Stimulated activated CD8-positive, alpha-beta memory T cell treated with anti-CD3 and anti-CD28 coated beads, Interleukin-12 subunit alpha, Interleukin-12 subunit beta, amount 100 ng/mL, for 1 hour (primary cell): ENCODE results near the gene VPREB3.

Source experiments
- DNase-seq: peaks from one replicate; pipeline ENCODE4 v3.0.0-alpha.2; 2020; ENCODE audit warnings: low read depth

VPREB3 gene

DNA sequence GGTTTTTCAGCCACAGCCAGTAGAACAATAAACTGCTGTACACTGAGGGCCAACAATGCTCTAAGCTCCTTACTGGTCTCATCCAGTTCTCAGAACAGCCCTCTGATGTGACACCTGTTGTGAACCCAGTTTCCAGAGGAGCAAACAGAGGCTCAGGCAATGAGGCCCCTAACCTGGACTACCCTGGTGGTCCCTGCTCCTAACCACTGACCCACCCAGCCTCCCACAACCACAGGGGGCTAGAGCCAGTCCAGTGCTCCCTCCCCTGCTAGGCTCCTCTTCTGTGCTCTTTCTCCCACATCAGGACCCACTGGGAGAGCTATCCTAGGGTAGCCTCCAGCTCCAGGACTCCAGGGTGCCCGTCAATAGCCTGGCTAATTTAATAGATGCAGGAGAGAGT is 28.5 kb upstream of the VPREB3 start:
- no peak for DNase-seq

DNA sequence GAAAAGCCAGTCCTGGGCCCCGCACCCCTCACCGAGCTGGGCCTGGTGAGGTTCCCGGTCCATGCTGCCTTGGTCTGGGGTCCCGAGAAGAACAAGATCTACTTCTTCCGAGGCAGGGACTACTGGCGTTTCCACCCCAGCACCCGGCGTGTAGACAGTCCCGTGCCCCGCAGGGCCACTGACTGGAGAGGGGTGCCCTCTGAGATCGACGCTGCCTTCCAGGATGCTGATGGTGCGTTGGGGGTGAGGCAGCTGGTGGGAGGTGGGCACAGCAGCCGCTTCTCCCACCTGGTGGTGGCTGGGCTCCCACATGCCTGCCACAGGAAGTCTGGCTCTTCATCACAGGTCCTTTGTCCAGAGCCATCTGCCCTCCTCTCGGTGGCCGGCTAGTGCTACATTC is 28.0 kb upstream of the VPREB3 start:
- no peak for DNase-seq

DNA sequence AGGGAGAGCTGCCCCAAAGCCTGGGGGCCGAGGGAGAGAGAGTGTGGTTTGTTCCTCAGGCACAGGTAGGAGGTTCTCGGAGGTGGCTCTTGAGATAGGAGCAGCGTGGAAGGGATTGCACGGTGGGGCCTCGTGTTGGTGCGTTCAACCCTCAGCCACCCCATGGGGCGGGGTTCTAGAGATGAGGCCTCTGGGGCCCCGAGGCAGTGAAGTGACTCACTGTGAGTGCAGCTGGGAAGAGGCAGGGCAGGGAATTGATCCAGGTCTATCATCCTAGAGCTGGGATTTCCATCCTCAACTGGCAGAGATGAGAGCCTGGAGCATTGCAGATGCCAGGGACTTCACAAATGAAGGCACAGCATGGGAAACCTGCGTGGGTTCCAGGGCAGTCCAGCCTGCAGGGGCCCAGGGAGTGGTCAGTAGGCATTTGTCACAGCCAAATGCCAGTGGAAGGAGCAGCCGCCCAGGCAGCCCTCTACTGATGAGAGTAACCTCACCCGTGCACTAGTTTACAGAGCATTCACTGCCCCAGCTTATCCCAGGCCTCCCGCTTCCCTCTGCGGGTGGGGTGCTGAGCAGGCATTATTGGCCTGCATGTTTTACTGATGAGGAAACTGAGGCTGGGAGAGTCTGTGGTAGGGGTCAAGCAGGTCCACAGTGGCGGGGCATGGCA is 27.4 kb upstream of the VPREB3 start:
- DNase-seq: no peak

DNA sequence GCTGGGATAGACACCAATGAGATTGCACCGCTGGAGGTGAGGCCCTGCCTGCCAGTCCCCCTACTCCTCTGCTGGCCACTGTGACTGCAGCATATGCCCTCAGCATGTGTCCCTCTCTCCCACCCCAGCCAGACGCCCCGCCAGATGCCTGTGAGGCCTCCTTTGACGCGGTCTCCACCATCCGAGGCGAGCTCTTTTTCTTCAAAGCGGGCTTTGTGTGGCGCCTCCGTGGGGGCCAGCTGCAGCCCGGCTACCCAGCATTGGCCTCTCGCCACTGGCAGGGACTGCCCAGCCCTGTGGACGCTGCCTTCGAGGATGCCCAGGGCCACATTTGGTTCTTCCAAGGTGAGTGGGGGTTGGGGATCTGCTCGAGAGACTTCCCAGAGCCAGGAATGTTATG is 26.8 kb upstream of the VPREB3 start:
- DNase-seq: no peak

GRCh38 chr22:23780146-23780748 is 26.0 kb upstream of the VPREB3 start:
- DNase-seq: no peak

- DNase-seq: no peak
Observed at GRCh38 chr22:23779731-23780130, 25.5 kb upstream of the VPREB3 start.

DNA sequence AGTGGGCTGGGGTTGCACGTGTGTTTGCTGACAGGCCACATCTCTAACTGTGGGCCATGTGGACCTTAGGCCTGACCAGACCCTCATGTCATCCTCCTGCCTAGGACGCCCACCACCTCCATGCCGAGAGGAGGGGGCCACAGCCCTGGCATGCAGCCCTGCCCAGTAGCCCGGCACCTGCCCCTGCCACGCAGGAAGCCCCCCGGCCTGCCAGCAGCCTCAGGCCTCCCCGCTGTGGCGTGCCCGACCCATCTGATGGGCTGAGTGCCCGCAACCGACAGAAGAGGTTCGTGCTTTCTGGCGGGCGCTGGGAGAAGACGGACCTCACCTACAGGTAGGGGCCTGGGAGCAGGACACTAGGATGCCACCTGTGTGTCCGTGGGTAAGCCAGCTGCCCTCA is 24.9 kb upstream of the VPREB3 start:
- no peak for DNase-seq

DNA sequence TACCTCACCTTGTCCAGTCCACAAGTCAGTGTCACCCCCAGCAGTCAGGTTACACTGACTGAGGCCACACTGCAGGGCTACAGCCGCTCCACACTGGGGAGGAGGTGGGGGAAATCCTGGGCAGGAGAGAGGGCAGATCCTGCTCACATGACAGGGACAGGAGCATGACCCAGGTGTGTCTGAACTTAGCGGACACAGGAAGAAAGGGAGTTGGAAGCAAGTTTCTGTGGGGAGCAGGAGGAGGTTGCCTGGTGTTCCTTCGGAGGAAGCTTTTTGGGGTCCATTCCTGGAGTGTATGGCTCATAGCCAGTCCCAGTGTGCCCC is 24.3 kb upstream of the VPREB3 start:
- DNase-seq: no peak

GRCh38 chr22:23777776-23778576 is 23.8 kb upstream of the VPREB3 start:
- DNase-seq: no peak

DNA sequence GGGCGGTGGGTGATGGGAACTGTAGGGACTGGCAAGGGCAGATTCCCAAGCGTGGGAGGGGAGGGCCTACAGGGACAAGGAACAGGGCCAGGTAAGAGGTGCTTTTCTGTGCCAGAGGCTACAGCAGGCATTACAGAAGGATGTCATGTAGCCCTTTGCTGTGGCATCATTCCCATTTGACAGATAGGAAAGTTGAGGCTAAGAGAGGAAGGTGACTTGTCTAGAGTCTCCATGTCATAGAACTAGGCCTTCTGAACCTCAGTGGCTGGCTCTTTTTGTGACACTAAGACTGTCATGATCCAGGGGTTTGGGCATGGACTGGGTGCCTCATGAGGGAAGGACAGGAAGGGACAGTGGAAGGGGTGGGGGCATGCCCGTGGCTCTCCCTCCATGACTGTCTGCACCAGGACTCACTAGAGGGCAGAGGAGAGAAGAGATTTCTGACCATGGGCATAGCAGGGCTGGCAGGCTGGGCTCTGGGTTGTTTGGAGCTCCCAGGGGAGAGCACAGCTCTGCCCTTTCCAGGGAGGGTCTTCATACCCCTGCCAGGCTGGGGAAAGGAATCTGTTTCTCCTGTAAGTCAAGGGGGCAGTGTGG is 21.7 kb upstream of the VPREB3 start:
- DNase-seq: no peak

DNA sequence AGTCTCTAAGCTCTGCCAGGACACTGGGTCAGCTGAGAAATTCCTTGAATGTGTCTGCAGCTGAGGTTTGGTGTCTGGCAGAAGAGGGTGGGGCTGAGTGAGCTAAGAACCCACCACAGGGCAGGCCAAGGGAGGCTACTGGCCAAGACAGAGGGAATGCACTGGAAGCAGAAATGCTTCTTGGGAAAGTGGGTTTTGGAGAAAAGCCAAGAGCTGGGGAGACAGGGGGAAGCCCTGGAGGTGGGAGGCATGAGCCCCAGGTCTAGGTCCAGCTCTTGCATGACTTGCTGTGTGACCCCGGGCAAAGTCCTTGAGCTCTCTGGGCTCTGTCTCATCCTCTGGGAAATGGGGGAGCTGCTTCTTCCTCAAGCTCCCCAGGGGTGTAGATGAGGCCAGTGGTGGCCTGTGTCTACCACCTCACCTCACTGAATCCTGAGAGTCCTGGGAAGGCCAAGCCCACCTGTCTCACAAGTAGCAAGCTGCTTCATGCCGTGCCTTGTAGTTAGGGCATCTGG is 20.8 kb upstream of the VPREB3 start:
- DNase-seq: no peak

GRCh38 chr22:23774114-23774921 is 20.1 kb upstream of the VPREB3 start:
- DNase-seq: no peak

- DNase-seq: no peak
Observed at GRCh38 chr22:23773483-23774113, 19.4 kb upstream of the VPREB3 start.

GRCh38 chr22:23772649-23773473 is 18.6 kb upstream of the VPREB3 start, which contains the start of gene MMP11:
TSS of gene MMP11 (plus strand) at chr22:23772849. CDS start at chr22:23772871, 22 bp downstream.
- no peak for DNase-seq

DNA sequence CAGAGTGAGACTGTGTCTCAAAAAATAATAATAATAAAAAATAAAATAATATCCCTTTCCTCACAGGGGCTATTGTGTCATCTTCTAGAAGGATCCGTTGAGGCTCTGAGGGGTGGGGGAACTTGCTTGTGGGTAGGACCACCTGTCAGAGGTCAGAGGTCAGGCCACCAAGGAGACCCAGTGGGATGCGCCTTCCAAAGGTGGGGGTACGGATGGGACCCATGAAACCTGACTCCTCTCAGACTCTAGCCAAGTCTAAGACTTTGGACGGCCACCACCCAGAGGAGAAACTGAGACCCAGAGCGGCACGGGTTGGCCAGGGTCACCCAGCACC is 18.1 kb upstream of the VPREB3 start:
- no peak for DNase-seq

GRCh38 chr22:23769321-23769965 is 15.2 kb upstream of the VPREB3 start:
- no peak for DNase-seq

- DNase-seq: peak; percentile 59
Observed at GRCh38 chr22:23767673-23768548, 13.7 kb upstream of the VPREB3 start, which contains the start of gene CHCHD10. TSS of gene CHCHD10 (minus strand) at chr22:23767972. CDS start at chr22:23767874, 98 bp downstream.

GRCh38 chr22:23767303-23767672 is 13.1 kb upstream of the VPREB3 start:
- no peak for DNase-seq
